A549 (cell line): ENCODE measurements around the gene CAPN14. TPM values are rescaled to one million over a fixed set of nuclear protein-coding genes. Genes with fewer than 3 reads are reported as not detected.
A peak's percentile ranks its signal among the peaks of the same experiment; 100 is the strongest.

Experiments used
- ATAC-seq, 2 experiments: fragments of 200-7000 bp in 1 of 2; fragments of >200 bp in 1 of 2; cut with Nextera tagmentation in 1 of 2; cut with Tn5 transposase in 1 of 2; 3 replicates each; pipeline versions ENCODE4 v1.8.0 to v1.9.1; 2018 to 2020; ENCODE audit warnings: mild to moderate bottlenecking in 1 of 2, moderate library complexity in 1 of 2
- CTCF ChIA-PET: fragments of 300-600 bp; sonication (Branson Sonifier 250); formaldehyde crosslinking; extraction: SDS; loops from one replicate; lab custom pipeline; 2021; ENCODE audit warnings: antibody characterized with exemption, inconsistent platforms; lab: Yijun Ruan, JAX
- POLR2A ChIA-PET: fragments of 350-600 bp; formaldehyde crosslinking; extraction: SDS; loops from one replicate; lab custom pipeline; 2021; ENCODE audit warnings: antibody characterized with exemption, inconsistent platforms; lab: Yijun Ruan, JAX
- DNase-seq, 2 experiments: peaks; one replicate each; pipeline versions ENCODE4 v3.0.0 to v3.0.0-alpha.2; 2011 to 2016; ENCODE audit warnings: low read depth in 1 of 2, low spot score in 1 of 2
- FAIRE-seq: peaks from 2 replicates; lab custom pipeline; 2011; peaks lifted over from hg19 to GRCh38; lab: Jason Lieb, UNC
- H3K27ac ChIP-seq, 2 experiments: fragments of >200 bp; sonication (Bioruptor Twin); formaldehyde crosslinking; 3 replicates each; pipeline ENCODE4 v1.5.1; 2016 to 2017
- H3K4me1 ChIP-seq: fragments of >200 bp; sonication (Bioruptor Twin); formaldehyde crosslinking; 3 replicates; pipeline ENCODE4 v1.6.1; 2016
- H3K4me2 ChIP-seq: fragments of >200 bp; sonication (Bioruptor Twin); formaldehyde crosslinking; 3 replicates; pipeline ENCODE4 v1.6.1; 2016
- H3K4me3 ChIP-seq: fragments of >200 bp; sonication (Bioruptor Twin); formaldehyde crosslinking; 3 replicates; pipeline ENCODE4 v1.5.1; 2016
- H3K9me3 ChIP-seq: fragments of >200 bp; sonication (Bioruptor Twin); formaldehyde crosslinking; 3 replicates; pipeline ENCODE4 v1.6.1; 2016
- ATOH8 ChIP-seq: fragments of 250-450 bp; sonication (Bioruptor Pico); IDR thresholded peaks from 2 replicates; pipeline ENCODE4 v1.5.0; 2020; ENCODE audit warnings: low read depth, mild to moderate bottlenecking, moderate library complexity
- BCL3 ChIP-seq: fragments of >200 bp; sonication (Bioruptor Twin); formaldehyde crosslinking; IDR thresholded peaks from 3 replicates; pipeline ENCODE4 v1.6.1; 2016
- BHLHE40 ChIP-seq: IDR thresholded peaks from 2 replicates; pipeline ENCODE4 v1.6.1; 2012; ENCODE audit warnings: low read depth, low read length, inconsistent platforms
- CHD2 ChIP-seq: fragments of 150-350 bp; IDR thresholded peaks from 2 replicates; pipeline ENCODE4 v1.6.1; 2014; ENCODE audit warnings: low read length; ENCODE audit not compliant: partially characterized antibody
- HDAC2 ChIP-seq: fragments of 200-600 bp; sonication (generic); IDR thresholded peaks from 2 replicates; pipeline ENCODE4 v1.6.1; 2016
- HEYL ChIP-seq: fragments of 250-450 bp; sonication (Bioruptor Pico); IDR thresholded peaks from 2 replicates; pipeline ENCODE4 v1.8.0; 2021; ENCODE audit warnings: mild to moderate bottlenecking, moderate library complexity
- HMGXB4 ChIP-seq: fragments of 250-450 bp; sonication (Bioruptor Pico); IDR thresholded peaks from 2 replicates; pipeline ENCODE4 v1.5.0; 2021; ENCODE audit warnings: mild to moderate bottlenecking, moderate library complexity, borderline replicate concordance
- HOXB13 ChIP-seq: fragments of 250-450 bp; sonication (Bioruptor Pico); IDR thresholded peaks from 2 replicates; pipeline ENCODE4 v1.5.0; 2020; ENCODE audit warnings: low read depth, mild to moderate bottlenecking, moderate library complexity
- HOXB5 ChIP-seq: fragments of 250-450 bp; sonication (Bioruptor Pico); IDR thresholded peaks from 2 replicates; pipeline ENCODE4 v1.5.0; 2020; ENCODE audit warnings: mild to moderate bottlenecking, moderate library complexity
- MYC ChIP-seq: IDR thresholded peaks from 2 replicates; pipeline ENCODE4 v1.6.1; 2012; ENCODE audit warnings: mild to moderate bottlenecking, inconsistent platforms, low read length, improper control_type of control experiment, borderline replicate concordance
- NR3C1 ChIP-seq: fragments of >200 bp; sonication (Bioruptor Twin); formaldehyde crosslinking; IDR thresholded peaks from 3 replicates; pipeline ENCODE4 v1.6.1; 2017
- PHF8 ChIP-seq: fragments of 200-600 bp; sonication (generic); IDR thresholded peaks from 2 replicates; pipeline ENCODE4 v1.6.1; 2016; ENCODE audit warnings: low read depth, mild to moderate bottlenecking, antibody characterized with exemption, moderate library complexity, borderline replicate concordance
- RAD21 ChIP-seq, 2 experiments: fragments of >200 bp in 1 of 2; sonication (Bioruptor Twin) in 1 of 2; formaldehyde crosslinking in 1 of 2; IDR thresholded peaks in 1 of 2; conservative IDR thresholded peaks in 1 of 2; 2 replicates in 1 of 2; 3 replicates in 1 of 2; pipeline ENCODE4 v1.6.1; 2012 to 2018; ENCODE audit warnings: inconsistent platforms in 1 of 2
- RARB ChIP-seq: fragments of 250-450 bp; sonication (Bioruptor Pico); IDR thresholded peaks from 2 replicates; pipeline ENCODE4 v1.8.0; 2021; ENCODE audit warnings: mild to moderate bottlenecking, moderate library complexity
- RNF2 ChIP-seq: fragments of 200-600 bp; sonication (generic); IDR thresholded peaks from 2 replicates; pipeline ENCODE4 v1.6.1; 2016; ENCODE audit warnings: low read depth, mild to moderate bottlenecking, antibody characterized with exemption, moderate library complexity, borderline replicate concordance
- SREBF2 ChIP-seq: fragments of 450-650 bp; IDR thresholded peaks from 2 replicates; pipeline ENCODE4 v1.6.1; 2014; ENCODE audit warnings: mild to moderate bottlenecking, moderate library complexity
- TFCP2L1 ChIP-seq: fragments of 250-450 bp; sonication (Bioruptor Pico); IDR thresholded peaks from 2 replicates; pipeline ENCODE4 v1.5.0; 2021; ENCODE audit warnings: mild to moderate bottlenecking
- ZSCAN20 ChIP-seq: fragments of 250-450 bp; sonication (Bioruptor Pico); IDR thresholded peaks from 2 replicates; pipeline ENCODE4 v1.8.0; 2022; ENCODE audit warnings: mild to moderate bottlenecking, moderate library complexity
- WGBS: methylation state at CpG from one replicate; pipeline ENCODE4 v1.1.6; 2017; ENCODE audit errors: missing lambda C conversion rate; 5-methylcytosine and 5-hydroxymethylcytosine counted together
- polyA plus RNA-seq, 4 experiments: library from polyadenylated mRNA; depleted of rRNA in 3 of 4; stranded (reverse); fragments of >200 nt; fragmentation: RNase III in 1 of 4; extraction: RNeasy Plus Mini Kit Qiagen cat#74134 plus additional on column Dnase treatment in 1 of 4; gene quantifications; 2 replicates in 3 of 4; 3 replicates in 1 of 4; pipeline ENCODE4 v1.2.3, GENCODE V29; 2011 to 2017
- TF ChIP-seq, protein P1 (sequence below): IDR thresholded peaks from 2 replicates; pipeline ENCODE4 v1.6.1; 2012
- TF ChIP-seq, protein P2 (sequence below): fragments of 150-350 bp; IDR thresholded peaks from 2 replicates; pipeline ENCODE4 v1.6.1; 2014; ENCODE audit warnings: low read depth, mild to moderate bottlenecking, low read length

Gene CAPN14
- polyA plus RNA-seq, 2 of the 4 experiments (the other 2 are of a cell fraction): 0.04 to 0.06 TPM

GRCh38 chr2:31137211-31138036 is 79.9 kb downstream of the CAPN14 start:
- DNase-seq: peak; percentile 66 to 72
- H3K4me3 ChIP-seq: peak overlapping the region; percentile 63
- no peak for FAIRE-seq
- ATAC-seq: peak; percentile 54 to 60
- H3K4me1 ChIP-seq: peaks cover 11% of the 10 kb centered on the region
- POLR2A ChIA-PET: interaction anchor here (1.0 to 1.5 kb wide), 5 partner anchors 14 to 426 kb away, joined by 3 to 5 read pairs (median 4); partner anchors contain the start of gene EHD3
- peak overlapping the region; percentile 90 for H3K4me2 ChIP-seq
- CTCF ChIA-PET: interaction anchor here (0.7 to 9.5 kb wide), 67 partner anchors 8 to 1029 kb away, joined by 3 to 102 read pairs (median 4); partner anchors contain the start of gene SLC30A6
- H3K27ac ChIP-seq: peak overlapping the region; percentile 79 to 88
- WGBS: under 1% methylated on average over 52 of the region's 72 CpGs
- H3K9me3 ChIP-seq: no peaks in the 10 kb centered on the region
- TF ChIP-seq HOXB5 (CRISPR knock-in tag) (0 out of 2 replicates have a peak, but pooled peaks have one; percentile 44), BCL3 (no peak), PHF8 (peak; percentile 45; the same call in 1 of the 2 replicates), HEYL (CRISPR knock-in tag) (no peak), RAD21 (conservative IDR thresholded peaks at IDR 0.05 in 1 of 2, IDR thresholded peaks at IDR 0.05 in 1 of 2) (0 out of 5 replicates have a peak, but pooled peaks of 1 of the 2 experiments have one; percentile 2), ZSCAN20 (no peak), HDAC2 (peak; percentile 76), SREBF2 (no peak), NR3C1 (no peak), BHLHE40 (no peak), RNF2 (peak; percentile 66; the same call in 1 of the 2 replicates)
- TF ChIP-seq, protein P1, sequence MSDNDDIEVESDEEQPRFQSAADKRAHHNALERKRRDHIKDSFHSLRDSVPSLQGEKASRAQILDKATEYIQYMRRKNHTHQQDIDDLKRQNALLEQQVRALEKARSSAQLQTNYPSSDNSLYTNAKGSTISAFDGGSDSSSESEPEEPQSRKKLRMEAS: peak; percentile 16; the same call in 1 of the 2 replicates
- TF ChIP-seq, protein P2, sequence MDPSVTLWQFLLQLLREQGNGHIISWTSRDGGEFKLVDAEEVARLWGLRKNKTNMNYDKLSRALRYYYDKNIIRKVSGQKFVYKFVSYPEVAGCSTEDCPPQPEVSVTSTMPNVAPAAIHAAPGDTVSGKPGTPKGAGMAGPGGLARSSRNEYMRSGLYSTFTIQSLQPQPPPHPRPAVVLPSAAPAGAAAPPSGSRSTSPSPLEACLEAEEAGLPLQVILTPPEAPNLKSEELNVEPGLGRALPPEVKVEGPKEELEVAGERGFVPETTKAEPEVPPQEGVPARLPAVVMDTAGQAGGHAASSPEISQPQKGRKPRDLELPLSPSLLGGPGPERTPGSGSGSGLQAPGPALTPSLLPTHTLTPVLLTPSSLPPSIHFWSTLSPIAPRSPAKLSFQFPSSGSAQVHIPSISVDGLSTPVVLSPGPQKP: no peak

DNA sequence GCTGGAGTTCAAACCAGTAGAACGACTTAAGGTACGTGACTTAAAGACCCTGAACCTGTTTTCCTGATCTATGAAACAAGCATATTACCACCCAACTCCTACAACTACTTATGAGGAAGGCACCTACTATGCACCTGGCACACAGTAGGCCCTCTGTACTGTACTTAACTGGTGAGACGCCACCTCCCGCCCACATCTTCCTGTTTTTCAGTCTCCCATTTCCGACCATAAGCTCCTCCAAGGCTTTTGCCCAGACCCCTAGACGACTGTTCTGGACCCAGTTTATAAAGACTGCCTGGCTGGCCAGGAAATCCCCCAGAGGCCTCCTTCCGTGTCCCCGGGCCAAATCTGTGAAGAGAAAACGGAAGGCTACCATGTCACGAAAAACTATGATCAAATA is 80.6 kb downstream of the CAPN14 start:
- Histone ChIP-seq H3K27ac (peak overlapping the region; percentile 79 to 88), H3K9me3 (no peaks in the 10 kb centered on the region), H3K4me2 (peak overlapping the region; percentile 90), H3K4me1 (peaks cover 11% of the 10 kb centered on the region), H3K4me3 (peak overlapping the region; percentile 63)
- ChIA-PET POLR2A (no interaction called here), CTCF (interaction anchor here (0.6 to 9.5 kb wide), 13 partner anchors 14 to 276 kb away, joined by 3 to 102 read pairs (median 5); no protein-coding TSS in a partner anchor)
- 64% methylated on average over 10 of the region's 10 CpGs for WGBS
- DNase-seq: no peak
- no peak for FAIRE-seq
- TF ChIP-seq HOXB5 (CRISPR knock-in tag) (no peak), PHF8 (no peak), SREBF2 (no peak), HOXB13 (CRISPR knock-in tag) (no peak), ATOH8 (no peak), RARB (CRISPR knock-in tag) (no peak), HMGXB4 (CRISPR knock-in tag) (no peak), RNF2 (no peak), MYC (no peak), RAD21 (conservative IDR thresholded peaks at IDR 0.05 in 1 of 2, IDR thresholded peaks at IDR 0.05 in 1 of 2) (no peak), TFCP2L1 (CRISPR knock-in tag) (no peak), CHD2 (no peak)
- no peak for ATAC-seq
